Natural killer cell treated with Interleukin-12 subunit alpha and Interleukin-12 subunit beta and Interleukin-15 and Interleukin-18, amount 100 ng/mL, for 72 hours (primary cell): ENCODE results near the gene C11orf42. TPM values are rescaled to one million over a fixed set of nuclear protein-coding genes. Genes with fewer than 3 reads are reported as not detected.

Experiments
- ATAC-seq, 2 donors: fragments of 150-1000 bp; cut with Tn5 transposase in 1 of 2; sonication (Bioruptor Pico), chemical (Tn5 transposase) in 1 of 2; 2 replicates each; pipeline ENCODE4 v1.10.0; 2021
- DNase-seq: peaks from one replicate; pipeline ENCODE4 v3.0.0; 2022; ENCODE audit warnings: low spot score
- H3K27ac Mint-ChIP-seq, 2 donors: 1 replicate in 1 of 2; 2 replicates in 1 of 2; pipeline ENCODE4 v1.8.0; 2022; ENCODE audit warnings: mixed read lengths in 2 of 2, mild to moderate bottlenecking in 1 of 2, moderate library complexity in 1 of 2
- H3K27me3 Mint-ChIP-seq, 2 donors: 1 replicate in 1 of 2; 2 replicates in 1 of 2; pipeline ENCODE4 v1.8.0; 2022; ENCODE audit warnings: mixed read lengths in 2 of 2
- H3K36me3 Mint-ChIP-seq: one replicate; pipeline ENCODE4 v1.8.0; 2022; ENCODE audit warnings: mixed read lengths
- H3K4me1 Mint-ChIP-seq, 2 donors: 1 replicate in 1 of 2; 2 replicates in 1 of 2; pipeline ENCODE4 v1.8.0; 2022; ENCODE audit warnings: low read depth in 2 of 2, mixed read lengths in 2 of 2, mild to moderate bottlenecking in 1 of 2
- H3K4me3 Mint-ChIP-seq: one replicate; pipeline ENCODE4 v1.8.0; 2022; ENCODE audit warnings: mixed read lengths
- H3K9me3 Mint-ChIP-seq: 2 replicates; pipeline ENCODE4 v1.8.0; 2022; ENCODE audit warnings: mixed read lengths
- total RNA-seq, 2 donors: library from RNA; stranded (reverse); gene quantifications; one replicate each; pipeline ENCODE4 v1.2.3, GENCODE V29; 2022

The C11orf42 gene
- total RNA-seq, 2 donors from 2014 or later = not detected

DNA sequence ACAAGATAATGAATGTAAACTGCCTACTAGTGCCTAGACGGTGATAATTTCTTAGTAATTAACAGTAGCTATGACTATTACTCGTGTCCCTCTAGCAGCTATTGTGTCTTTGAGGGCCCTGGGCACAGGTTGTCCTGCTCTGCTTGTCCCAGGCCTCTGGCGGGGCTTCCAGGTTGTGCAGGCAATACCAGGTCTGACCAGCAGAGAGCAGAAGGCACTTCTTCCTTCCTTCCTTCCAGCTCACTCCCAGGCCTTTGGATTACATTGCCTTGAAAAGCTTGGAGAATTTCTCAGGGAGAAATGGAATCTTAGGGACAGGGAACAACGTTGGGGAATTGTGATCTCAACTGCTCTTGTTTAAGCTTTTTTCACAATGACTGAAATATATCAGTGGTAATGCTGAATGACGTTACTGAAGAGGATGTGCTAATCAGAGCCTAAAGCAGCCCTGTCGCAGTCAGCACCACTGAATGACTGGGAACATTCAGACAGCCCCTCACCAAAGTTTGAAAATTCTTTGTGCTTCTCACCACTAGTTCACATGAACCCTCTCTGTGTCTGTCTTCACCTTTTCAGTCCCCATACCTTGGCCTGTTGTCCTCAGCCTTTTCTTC, 45.9 kb downstream of the C11orf42 start:
- H3K36me3 Mint-ChIP-seq = no peaks in the 10 kb centered on the region
- H3K4me3 Mint-ChIP-seq = no peak overlapping the region
- no peak overlapping the region for H3K27ac Mint-ChIP-seq
- ATAC-seq (peak; percentile 65 to 72), DNase-seq (no peak)
- H3K4me1 Mint-ChIP-seq = no peaks in the 10 kb centered on the region
- H3K9me3 Mint-ChIP-seq = no peaks in the 10 kb centered on the region
- peaks cover 0 to 4% of the 10 kb centered on the region in 2 donors for H3K27me3 Mint-ChIP-seq

DNA sequence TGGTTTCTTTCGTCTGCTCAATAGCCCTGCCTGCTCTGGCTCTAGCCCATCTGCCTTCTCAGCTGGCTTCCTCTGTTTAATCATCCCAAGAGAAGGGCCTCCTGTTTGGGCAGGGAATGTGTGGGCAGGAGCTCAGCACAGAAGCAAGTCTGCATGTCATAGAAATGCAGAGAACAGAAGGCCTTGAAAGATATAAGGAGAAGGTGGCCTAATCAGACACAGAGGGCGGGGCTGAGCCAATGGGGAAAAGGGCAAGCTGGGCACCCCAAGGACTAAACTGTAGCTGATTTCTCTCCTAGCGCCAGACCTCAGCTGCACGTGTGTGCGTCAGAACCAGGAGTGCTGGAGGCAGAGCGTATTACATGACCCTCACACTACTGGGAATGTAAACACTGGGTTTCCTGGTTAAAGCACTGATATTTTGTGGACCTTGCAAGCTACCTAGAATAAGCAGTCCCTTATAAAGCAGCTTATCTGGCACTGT, 46.7 kb downstream of the C11orf42 start:
- DNase-seq (no peak), ATAC-seq (no peak)
- Mint-ChIP-seq H3K4me3 (no peak overlapping the region), H3K27ac (no peak overlapping the region), H3K27me3 (peaks cover 0 to 4% of the 10 kb centered on the region in 2 donors), H3K9me3 (no peaks in the 10 kb centered on the region), H3K36me3 (no peaks in the 10 kb centered on the region), H3K4me1 (no peaks in the 10 kb centered on the region)

DNA sequence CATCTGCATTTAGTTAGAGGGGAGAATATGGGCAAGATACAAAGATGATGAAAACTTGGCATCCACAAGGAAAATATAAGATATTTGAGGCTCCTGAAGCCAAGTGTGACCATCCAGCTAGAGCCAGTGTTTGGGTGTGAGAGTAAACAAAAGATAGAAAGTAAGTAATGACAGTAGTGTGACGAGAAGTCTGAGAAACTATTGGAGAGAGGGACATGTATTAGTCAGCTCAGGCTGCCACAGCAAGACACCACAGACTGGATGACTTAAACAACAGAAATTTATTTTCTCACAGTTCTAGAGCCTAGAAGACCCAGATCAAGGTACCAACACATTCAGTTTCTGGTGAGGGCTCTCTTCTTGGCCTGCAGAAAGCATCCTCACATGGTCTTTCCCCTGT, 47.8 kb downstream of the C11orf42 start:
- DNase-seq (no peak), ATAC-seq (peak in 1 of 2 donors; percentile 77)
- no peak overlapping the region for H3K27ac Mint-ChIP-seq
- H3K27me3 Mint-ChIP-seq = peaks cover 0 to 3% of the 10 kb centered on the region in 2 donors
- H3K4me1 Mint-ChIP-seq = no peaks in the 10 kb centered on the region
- H3K4me3 Mint-ChIP-seq = no peak overlapping the region
- no peaks in the 10 kb centered on the region for H3K36me3 Mint-ChIP-seq
- H3K9me3 Mint-ChIP-seq = no peaks in the 10 kb centered on the region

DNA sequence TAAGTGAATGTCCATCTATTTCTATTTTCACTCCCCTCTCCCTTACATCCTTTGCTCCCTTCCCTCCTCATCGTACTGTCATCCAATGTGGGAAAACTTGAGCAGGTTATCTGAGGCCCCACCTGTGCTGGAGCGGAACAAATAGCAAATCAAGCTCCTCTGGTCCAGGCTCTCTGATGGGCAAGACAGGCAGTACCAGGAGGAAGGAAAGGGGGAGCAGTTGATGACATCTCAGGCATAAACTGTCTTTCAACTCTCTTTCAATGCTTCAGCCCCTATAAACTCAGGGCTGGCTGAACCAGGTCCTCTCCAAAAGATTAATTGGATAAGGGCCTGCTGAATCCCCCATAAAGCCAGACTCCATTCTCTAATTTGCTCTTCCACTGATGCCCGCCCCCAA, 52.8 kb downstream of the C11orf42 start:
- Mint-ChIP-seq H3K4me1 (no peaks in the 10 kb centered on the region), H3K4me3 (peak overlapping the region; percentile 5), H3K27ac (no peak overlapping the region), H3K9me3 (no peaks in the 10 kb centered on the region), H3K27me3 (peaks cover 0 to 2% of the 10 kb centered on the region in 2 donors), H3K36me3 (no peaks in the 10 kb centered on the region)
- no peak for DNase-seq
- ATAC-seq = no peak

DNA sequence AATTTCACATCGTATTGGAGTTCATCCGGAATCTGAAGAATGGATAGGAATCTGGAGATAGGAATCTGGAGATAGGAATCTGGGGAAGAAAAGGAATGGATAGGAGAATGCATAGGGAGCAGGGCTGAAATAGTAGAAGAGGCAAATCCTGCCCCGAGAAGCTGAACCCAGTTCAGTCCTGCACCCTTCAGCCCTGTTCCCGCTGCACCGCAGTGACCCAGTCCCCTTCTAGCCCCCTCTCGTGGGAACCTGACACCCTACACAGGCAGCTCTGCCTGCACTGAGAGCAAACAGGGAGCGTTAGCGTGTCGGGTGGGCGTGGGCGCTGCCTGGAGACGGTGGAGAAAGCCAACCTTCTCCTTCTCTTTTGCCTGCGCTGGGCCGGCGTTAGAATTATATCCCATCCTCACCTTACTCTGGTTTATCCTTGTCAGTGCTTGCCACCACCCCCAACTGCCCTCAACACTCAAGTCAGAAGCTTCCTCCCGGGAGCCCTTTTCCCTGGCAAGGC, 53.3 kb downstream of the C11orf42 start:
- Mint-ChIP-seq H3K36me3 (no peaks in the 10 kb centered on the region), H3K4me3 (peak overlapping the region; percentile 5), H3K27me3 (peaks cover 0 to 2% of the 10 kb centered on the region in 2 donors), H3K9me3 (no peaks in the 10 kb centered on the region), H3K27ac (no peak overlapping the region), H3K4me1 (no peaks in the 10 kb centered on the region)
- ATAC-seq = no peak
- no peak for DNase-seq

DNA sequence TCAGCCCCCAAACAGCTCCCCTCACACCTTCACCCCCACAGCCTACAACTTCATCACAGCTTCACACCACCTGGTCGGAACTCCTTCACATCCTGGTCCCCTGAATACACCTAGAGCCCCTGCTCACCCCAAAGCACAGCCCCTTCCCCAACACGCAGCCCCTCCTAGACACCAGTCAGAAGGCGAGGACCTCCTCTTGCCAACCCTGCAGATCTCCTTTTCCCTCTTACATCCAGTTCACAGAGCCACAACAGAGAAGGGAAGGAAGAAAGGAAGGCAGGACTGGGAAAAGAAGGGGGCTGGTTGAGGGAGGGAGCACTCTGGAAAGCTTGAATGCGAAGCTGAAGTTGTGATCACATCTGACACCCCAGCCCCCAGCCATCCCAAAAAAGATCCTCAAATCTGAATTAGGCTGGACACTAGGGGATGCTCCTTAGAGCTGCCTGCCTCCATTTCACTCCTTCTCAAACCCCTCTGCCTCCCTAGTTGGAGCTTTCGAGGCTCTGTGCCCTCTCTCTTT, 54.9 kb downstream of the C11orf42 start:
- no peaks in the 10 kb centered on the region for H3K36me3 Mint-ChIP-seq
- H3K4me3 Mint-ChIP-seq = no peak overlapping the region
- ATAC-seq (no peak), DNase-seq (no peak)
- no peaks in the 10 kb centered on the region for H3K9me3 Mint-ChIP-seq
- no peaks in the 10 kb centered on the region for H3K4me1 Mint-ChIP-seq
- H3K27ac Mint-ChIP-seq = no peak overlapping the region
- H3K27me3 Mint-ChIP-seq = peaks cover under 1 to 9% of the 10 kb centered on the region in 2 donors

Other genes with a start within 250 kb of the C11orf42 start
- gene OR56A5, start 237.1 kb upstream of the C11orf42 start, total RNA-seq = not detected
- not detected for gene OR52L1, start 218.6 kb upstream of the C11orf42 start, total RNA-seq
- gene OR56A4, start 198.6 kb upstream of the C11orf42 start, total RNA-seq = under 1 TPM in 1 of 2 donors, not detected in 1; 0.11 TPM
- under 1 TPM; 0.05 to 0.11 TPM for gene OR56A1, start 174.8 kb upstream of the C11orf42 start, total RNA-seq
- not detected for gene OR56B4, start 97.9 kb upstream of the C11orf42 start, total RNA-seq
- under 1 TPM in 1 of 2 donors, not detected in 1; 0.52 TPM for gene OR52B2, start 35.2 kb upstream of the C11orf42 start, total RNA-seq
- not detected for gene OR52W1, start 6.3 kb upstream of the C11orf42 start, total RNA-seq
- 10 to 100 TPM; 45.6 to 52.2 TPM for gene FHIP1B, start 29.1 kb downstream of the C11orf42 start, total RNA-seq
- gene CNGA4, start 33.5 kb downstream of the C11orf42 start, total RNA-seq = not detected
- not detected for gene CCKBR, start 54.3 kb downstream of the C11orf42 start, total RNA-seq
- gene CAVIN3, start 114.9 kb downstream of the C11orf42 start, total RNA-seq = under 1 TPM in 1 of 2 donors, not detected in 1; 0.78 TPM
- gene SMPD1, start 184.9 kb downstream of the C11orf42 start, total RNA-seq = 10 to 100 TPM; 26.4 to 29.1 TPM
- gene APBB1, start 213.5 kb downstream of the C11orf42 start, total RNA-seq = 10 to 100 TPM; 25.5 to 27.5 TPM
- under 1 TPM; 0.76 to 0.92 TPM for gene HPX, start 235.4 kb downstream of the C11orf42 start, total RNA-seq